ENCODE results near the gene STING1. TPM values are rescaled to one million over a fixed set of nuclear protein-coding genes. Genes with fewer than 3 reads are reported as not detected.

STING1 gene
- total RNA-seq, 2 donors from 2014 or later, result 0.20 TPM; not detected in 1

- Histone ChIP-seq H3K27ac (ENCODE audit: low read depth, low read length) (no peak overlapping the region), H3K36me3 (ENCODE audit: control insufficient read depth, insufficient read depth, low read length) (no peaks in the 10 kb centered on the region), H3K4me1 (ENCODE audit: control insufficient read depth, insufficient read depth, low read length) (peaks cover 15% of the 10 kb centered on the region), H3K4me3 (ENCODE audit: low read length) (no peak overlapping the region), H3K9ac (ENCODE audit: extremely low read depth, low read length, poor library complexity, severe bottlenecking) (no peak overlapping the region), H3K9me3 (ENCODE audit: control insufficient read depth, low read length) (no peaks in the 10 kb centered on the region), H3K27me3 (ENCODE audit: control insufficient read depth, insufficient read depth, low read length, poor library complexity, severe bottlenecking) (no peaks in the 10 kb centered on the region)
- Mint-ChIP-seq H3K9me3 (no peaks in the 10 kb centered on the region), H3K27me3 (ENCODE audit: insufficient read depth) (no peaks in the 10 kb centered on the region), H3K36me3 (ENCODE audit: low read depth) (no peaks in the 10 kb centered on the region), H3K4me1 (peaks cover 29% of the 10 kb centered on the region), H3K27ac (peak overlapping the region; percentile 52), H3K4me3 (no peak overlapping the region)
- peak; percentile 66 for DNase-seq
- WGBS, 2 experiments (ENCODE audit: insufficient coverage in 1 of 2, insufficient read length in 1 of 2), result 73 to 76% methylated on average over 7 to 8 of the region's 8 CpGs
- TF ChIP-seq CTCF (conservative IDR thresholded peaks at IDR 0.05), result no peak
Measured at GRCh38 chr5:139459451-139459934, 23.1 kb downstream of the STING1 start.

- no peak overlapping the region for H3K9ac ChIP-seq (ENCODE audit: extremely low read depth, low read length, poor library complexity, severe bottlenecking)
- TF ChIP-seq CTCF (conservative IDR thresholded peaks at IDR 0.05), result no peak
- no peaks in the 10 kb centered on the region for H3K36me3 Mint-ChIP-seq (ENCODE audit: low read depth)
- no peaks in the 10 kb centered on the region for H3K9me3 ChIP-seq (ENCODE audit: control insufficient read depth, low read length)
- H3K9me3 Mint-ChIP-seq, result no peaks in the 10 kb centered on the region
- no peak overlapping the region for H3K4me3 ChIP-seq (ENCODE audit: low read length)
- H3K27ac ChIP-seq (ENCODE audit: low read depth, low read length), result no peak overlapping the region
- H3K36me3 ChIP-seq (ENCODE audit: control insufficient read depth, insufficient read depth, low read length), result no peaks in the 10 kb centered on the region
- H3K27ac Mint-ChIP-seq, result no peak overlapping the region
- WGBS, 2 experiments (ENCODE audit: insufficient coverage in 1 of 2, insufficient read length in 1 of 2), result 82 to 84% methylated on average over 6 to 8 of the region's 8 CpGs
- H3K27me3 Mint-ChIP-seq (ENCODE audit: insufficient read depth), result no peaks in the 10 kb centered on the region
- DNase-seq, result peak; percentile 54
- H3K4me3 Mint-ChIP-seq, result no peak overlapping the region
- H3K4me1 Mint-ChIP-seq, result peaks cover 29% of the 10 kb centered on the region
- peaks cover 15% of the 10 kb centered on the region for H3K4me1 ChIP-seq (ENCODE audit: control insufficient read depth, insufficient read depth, low read length)
- H3K27me3 ChIP-seq (ENCODE audit: control insufficient read depth, insufficient read depth, low read length, poor library complexity, severe bottlenecking), result no peaks in the 10 kb centered on the region
Measured at GRCh38 chr5:139458580-139459407, 23.8 kb downstream of the STING1 start.

- Mint-ChIP-seq H3K4me1 (peaks cover 27% of the 10 kb centered on the region), H3K27me3 (ENCODE audit: insufficient read depth) (no peaks in the 10 kb centered on the region), H3K27ac (no peak overlapping the region), H3K4me3 (no peak overlapping the region), H3K9me3 (no peaks in the 10 kb centered on the region), H3K36me3 (ENCODE audit: low read depth) (no peaks in the 10 kb centered on the region)
- no peak for TF ChIP-seq CTCF (conservative IDR thresholded peaks at IDR 0.05)
- Histone ChIP-seq H3K36me3 (ENCODE audit: control insufficient read depth, insufficient read depth, low read length) (no peaks in the 10 kb centered on the region), H3K27ac (ENCODE audit: low read depth, low read length) (no peak overlapping the region), H3K27me3 (ENCODE audit: control insufficient read depth, insufficient read depth, low read length, poor library complexity, severe bottlenecking) (no peaks in the 10 kb centered on the region), H3K9ac (ENCODE audit: extremely low read depth, low read length, poor library complexity, severe bottlenecking) (no peak overlapping the region), H3K4me1 (ENCODE audit: control insufficient read depth, insufficient read depth, low read length) (peaks cover 13% of the 10 kb centered on the region), H3K9me3 (ENCODE audit: control insufficient read depth, low read length) (no peaks in the 10 kb centered on the region), H3K4me3 (ENCODE audit: low read length) (no peak overlapping the region)
- 92 to 100% methylated on average over 2 to 5 of the region's 5 CpGs for WGBS, 2 experiments (ENCODE audit: insufficient coverage in 1 of 2, insufficient read length in 1 of 2)
- DNase-seq, result no peak
Measured at GRCh38 chr5:139457653-139458306, 24.8 kb downstream of the STING1 start.

Data from endodermal cell (in vitro differentiated cells).